Measurements from ENCODE around the gene GTF2I. TPM values are rescaled to one million over a fixed set of nuclear protein-coding genes. Genes with fewer than 3 reads are reported as not detected.
"Not testable (repeated sequence)": the region's sequence is repeated elsewhere in the genome, so short reads cannot be mapped to it uniquely, and the experiment has no call there.

The GTF2I gene
- total RNA-seq, 2 experiments from 2014 or later, result 162 to 163 TPM

- Mint-ChIP-seq H3K27ac (peak overlapping the region; percentile 80), H3K4me3 (peak overlapping the region; percentile 69), H3K36me3 (ENCODE audit: low read depth) (peaks cover 21% of the 10 kb centered on the region), H3K4me1 (peaks cover 60% of the 10 kb centered on the region)
- DNase-seq, POLR2A ChIA-PET, H3K9me3 Mint-ChIP-seq, CTCF ChIA-PET, H3K27me3 Mint-ChIP-seq: not testable (repeated sequence)
Measured at GRCh38 chr7:74660202-74660601, 2.7 kb downstream of the GTF2I start.

- H3K27me3 Mint-ChIP-seq, DNase-seq, POLR2A ChIA-PET, H3K9me3 Mint-ChIP-seq, H3K4me3 Mint-ChIP-seq, H3K27ac Mint-ChIP-seq: not testable (repeated sequence)
- H3K36me3 Mint-ChIP-seq (ENCODE audit: low read depth), result peaks cover 34% of the 10 kb centered on the region
- peaks cover 54% of the 10 kb centered on the region for H3K4me1 Mint-ChIP-seq
- CTCF ChIA-PET, result interaction anchor here (0.7 kb wide), 1 partner anchor 12 kb away, joined by 3 read pairs; no protein-coding TSS in a partner anchor
Measured at GRCh38 chr7:74661836-74662794, 4.6 kb downstream of the GTF2I start.

- Mint-ChIP-seq H3K27ac (no peak overlapping the region), H3K4me3 (no peak overlapping the region), H3K9me3 (no peaks in the 10 kb centered on the region), H3K4me1 (peaks cover 46% of the 10 kb centered on the region), H3K36me3 (ENCODE audit: low read depth) (peaks cover 31% of the 10 kb centered on the region), H3K27me3 (no peaks in the 10 kb centered on the region)
- POLR2A ChIA-PET, result no interaction called here
- CTCF ChIA-PET, result interaction anchor here (0.6 kb wide), 1 partner anchor 50 kb away, joined by 4 read pairs; no protein-coding TSS in a partner anchor
- DNase-seq, result no peak
Measured at GRCh38 chr7:74665296-74665938, 7.9 kb downstream of the GTF2I start.

- H3K27ac Mint-ChIP-seq, result peak overlapping the region; percentile 41
- POLR2A ChIA-PET, H3K4me3 Mint-ChIP-seq, H3K27me3 Mint-ChIP-seq, DNase-seq, H3K9me3 Mint-ChIP-seq: not testable (repeated sequence)
- H3K4me1 Mint-ChIP-seq, result peaks cover 38% of the 10 kb centered on the region
- H3K36me3 Mint-ChIP-seq (ENCODE audit: low read depth), result peaks cover 30% of the 10 kb centered on the region
- CTCF ChIA-PET, result interaction anchor here (0.6 kb wide), 1 partner anchor 24 kb away, joined by 4 read pairs; no protein-coding TSS in a partner anchor
Measured at GRCh38 chr7:74667013-74667412, 9.5 kb downstream of the GTF2I start.

- H3K36me3 Mint-ChIP-seq (ENCODE audit: low read depth), result peaks cover 30% of the 10 kb centered on the region
- H3K4me3 Mint-ChIP-seq, POLR2A ChIA-PET, H3K9me3 Mint-ChIP-seq, H3K27ac Mint-ChIP-seq, DNase-seq, H3K27me3 Mint-ChIP-seq: not testable (repeated sequence)
- CTCF ChIA-PET, result interaction anchor here (0.6 kb wide), 1 partner anchor 25 kb away, joined by 4 read pairs; no protein-coding TSS in a partner anchor
- peaks cover 41% of the 10 kb centered on the region for H3K4me1 Mint-ChIP-seq
Measured at GRCh38 chr7:74667520-74667919, 10.0 kb downstream of the GTF2I start.

GRCh38 chr7:74671602-74672001 lies 14.1 kb downstream of the GTF2I start:
- no peak for DNase-seq
- H3K4me3 Mint-ChIP-seq, result no peak overlapping the region
- peak overlapping the region; percentile 9 for H3K27ac Mint-ChIP-seq
- POLR2A ChIA-PET, result no interaction called here
- CTCF ChIA-PET, result interaction anchor here (1.0 kb wide), 1 partner anchor 12 kb away, joined by 4 read pairs; no protein-coding TSS in a partner anchor
- H3K4me1 Mint-ChIP-seq, result peaks cover 35% of the 10 kb centered on the region
- peaks cover 19% of the 10 kb centered on the region for H3K36me3 Mint-ChIP-seq (ENCODE audit: low read depth)
- no peaks in the 10 kb centered on the region for H3K9me3 Mint-ChIP-seq
- no peaks in the 10 kb centered on the region for H3K27me3 Mint-ChIP-seq

GRCh38 chr7:74672343-74672915 lies 14.9 kb downstream of the GTF2I start:
- peaks cover 35% of the 10 kb centered on the region for H3K4me1 Mint-ChIP-seq
- POLR2A ChIA-PET, result no interaction called here
- no peak for DNase-seq
- CTCF ChIA-PET, result no interaction called here
- no peak overlapping the region for H3K4me3 Mint-ChIP-seq
- peaks cover 13% of the 10 kb centered on the region for H3K36me3 Mint-ChIP-seq (ENCODE audit: low read depth)
- no peaks in the 10 kb centered on the region for H3K9me3 Mint-ChIP-seq
- no peaks in the 10 kb centered on the region for H3K27me3 Mint-ChIP-seq
- H3K27ac Mint-ChIP-seq, result no peak overlapping the region

GRCh38 chr7:74674166-74674565 lies 16.6 kb downstream of the GTF2I start:
- Mint-ChIP-seq H3K9me3 (no peaks in the 10 kb centered on the region), H3K4me1 (peaks cover 31% of the 10 kb centered on the region), H3K27ac (no peak overlapping the region), H3K4me3 (no peak overlapping the region), H3K36me3 (ENCODE audit: low read depth) (peaks cover 14% of the 10 kb centered on the region), H3K27me3 (no peaks in the 10 kb centered on the region)
- POLR2A ChIA-PET, result interaction anchor here (0.6 kb wide), 1 partner anchor 11 kb away, joined by 3 read pairs; no protein-coding TSS in a partner anchor
- no peak for DNase-seq
- CTCF ChIA-PET, result interaction anchor here (0.8 kb wide), 1 partner anchor 12 kb away, joined by 3 read pairs; no protein-coding TSS in a partner anchor

GRCh38 chr7:74682829-74683228 lies 25.3 kb downstream of the GTF2I start:
- no peak for DNase-seq
- H3K4me1 Mint-ChIP-seq, result peaks cover 15% of the 10 kb centered on the region
- no peak overlapping the region for H3K4me3 Mint-ChIP-seq
- ChIA-PET POLR2A (no interaction called here), CTCF (interaction anchor here (1.3 kb wide), 1 partner anchor 12 kb away, joined by 4 read pairs; no protein-coding TSS in a partner anchor)
- H3K27me3 Mint-ChIP-seq, result no peaks in the 10 kb centered on the region
- peak overlapping the region; percentile 37 for H3K27ac Mint-ChIP-seq
- H3K9me3 Mint-ChIP-seq, result no peaks in the 10 kb centered on the region
- H3K36me3 Mint-ChIP-seq (ENCODE audit: low read depth), result peaks cover 28% of the 10 kb centered on the region

- peaks cover 27% of the 10 kb centered on the region for H3K36me3 Mint-ChIP-seq (ENCODE audit: low read depth)
- no peak overlapping the region for H3K4me3 Mint-ChIP-seq
- no peak for DNase-seq
- ChIA-PET CTCF (interaction anchor here (1.3 kb wide), 1 partner anchor 13 kb away, joined by 4 read pairs; no protein-coding TSS in a partner anchor), POLR2A (no interaction called here)
- no peaks in the 10 kb centered on the region for H3K9me3 Mint-ChIP-seq
- H3K4me1 Mint-ChIP-seq, result peaks cover 15% of the 10 kb centered on the region
- no peak overlapping the region for H3K27ac Mint-ChIP-seq
- no peaks in the 10 kb centered on the region for H3K27me3 Mint-ChIP-seq
Measured at GRCh38 chr7:74683799-74684198, 26.3 kb downstream of the GTF2I start.

GRCh38 chr7:74684473-74684872 lies 27.0 kb downstream of the GTF2I start:
- CTCF ChIA-PET, result no interaction called here
- no peak overlapping the region for H3K27ac Mint-ChIP-seq
- H3K36me3 Mint-ChIP-seq (ENCODE audit: low read depth), result peaks cover 27% of the 10 kb centered on the region
- H3K27me3 Mint-ChIP-seq, result no peaks in the 10 kb centered on the region
- no peak overlapping the region for H3K4me3 Mint-ChIP-seq
- no peaks in the 10 kb centered on the region for H3K9me3 Mint-ChIP-seq
- POLR2A ChIA-PET, result no interaction called here
- peaks cover 15% of the 10 kb centered on the region for H3K4me1 Mint-ChIP-seq
- DNase-seq, result no peak

- POLR2A ChIA-PET, result no interaction called here
- Mint-ChIP-seq H3K36me3 (ENCODE audit: low read depth) (peaks cover 27% of the 10 kb centered on the region), H3K9me3 (no peaks in the 10 kb centered on the region), H3K4me1 (peaks cover 15% of the 10 kb centered on the region), H3K4me3 (no peak overlapping the region), H3K27me3 (no peaks in the 10 kb centered on the region), H3K27ac (no peak overlapping the region)
- no peak for DNase-seq
- CTCF ChIA-PET, result no interaction called here
Measured at GRCh38 chr7:74684921-74685320, 27.4 kb downstream of the GTF2I start.

- ChIA-PET POLR2A (no interaction called here), CTCF (no interaction called here)
- Mint-ChIP-seq H3K4me3 (no peak overlapping the region), H3K36me3 (ENCODE audit: low read depth) (peaks cover 54% of the 10 kb centered on the region), H3K4me1 (peaks cover 10% of the 10 kb centered on the region), H3K9me3 (no peaks in the 10 kb centered on the region), H3K27ac (no peak overlapping the region), H3K27me3 (no peaks in the 10 kb centered on the region)
- DNase-seq, result no peak
Measured at GRCh38 chr7:74690474-74690873, 33.0 kb downstream of the GTF2I start.

Data from activated CD4-positive, alpha-beta T cell treated with anti-CD3 and anti-CD28 coated beads, Interleukin-2, amount 10 ng/mL, durations not matched to agents 7 days and 5 days (primary cell).